Globus pallidus (tissue), 1 donor: ENCODE results near the gene EHBP1.
A peak's percentile ranks its signal among the peaks of the same experiment; 100 is the strongest.
"Not testable (repeated sequence)": the region's sequence is repeated elsewhere in the genome, so short reads cannot be mapped to it uniquely, and the experiment has no call there.

Source experiments
- DNase-seq: peaks from one replicate; pipeline ENCODE4 v3.0.0-alpha.2; 2015; ENCODE audit warnings: low spot score

Gene EHBP1

GRCh38 chr2:62736899-62737559 lies 31.5 kb downstream of the EHBP1 start:
- no peak for DNase-seq

GRCh38 chr2:62738981-62739936 lies 33.7 kb downstream of the EHBP1 start:
- DNase-seq, result no peak

GRCh38 chr2:62740221-62740620 lies 34.7 kb downstream of the EHBP1 start:
- no peak for DNase-seq

GRCh38 chr2:62741127-62741526 lies 35.6 kb downstream of the EHBP1 start:
- no peak for DNase-seq

GRCh38 chr2:62741954-62742722 lies 36.6 kb downstream of the EHBP1 start:
- no peak for DNase-seq

GRCh38 chr2:62743506-62743905 lies 38.0 kb downstream of the EHBP1 start:
- DNase-seq, result no peak

GRCh38 chr2:62744603-62745002 lies 39.1 kb downstream of the EHBP1 start:
- DNase-seq, result no peak

GRCh38 chr2:62745891-62746481 lies 40.5 kb downstream of the EHBP1 start:
- DNase-seq, result no peak

GRCh38 chr2:62747169-62747568 lies 41.7 kb downstream of the EHBP1 start:
- DNase-seq, result no peak

GRCh38 chr2:62747876-62748275 lies 42.4 kb downstream of the EHBP1 start:
- DNase-seq, result no peak

- not testable (repeated sequence) for DNase-seq
These were observed 43.6 kb downstream of the EHBP1 start for GRCh38 chr2:62749111-62749510.

GRCh38 chr2:62757029-62757428 lies 51.5 kb downstream of the EHBP1 start:
- DNase-seq, result no peak

GRCh38 chr2:62760026-62760425 lies 54.5 kb downstream of the EHBP1 start:
- DNase-seq, result no peak

GRCh38 chr2:62760555-62760954 lies 55.0 kb downstream of the EHBP1 start:
- no peak for DNase-seq

GRCh38 chr2:62765619-62766376 lies 60.3 kb downstream of the EHBP1 start:
- no peak for DNase-seq

- no peak for DNase-seq
These were observed 63.1 kb downstream of the EHBP1 start for GRCh38 chr2:62768615-62769014.

GRCh38 chr2:62770629-62771028 lies 65.1 kb downstream of the EHBP1 start:
- no peak for DNase-seq

GRCh38 chr2:62774555-62775366 lies 69.2 kb downstream of the EHBP1 start:
- peak; percentile 42 for DNase-seq

GRCh38 chr2:62775367-62775668 lies 69.8 kb downstream of the EHBP1 start:
- no peak for DNase-seq

- DNase-seq, result no peak
These were observed 78.2 kb downstream of the EHBP1 start for GRCh38 chr2:62783679-62784078.

GRCh38 chr2:62784341-62784740 lies 78.8 kb downstream of the EHBP1 start:
- DNase-seq, result no peak
